ENCODE results near the gene TPSD1.
"Not testable (repeated sequence)": the region's sequence is repeated elsewhere in the genome, so short reads cannot be mapped to it uniquely, and the experiment has no call there.

TPSD1 gene

GRCh38 chr16:1269418-1269817 lies 13.5 kb downstream of the TPSD1 start:
- not testable (repeated sequence) for H3K4ac ChIP-seq (ENCODE audit: low read depth, low read length); H4K8ac ChIP-seq (ENCODE audit: low read depth, low read length); H3K36me3 ChIP-seq (ENCODE audit: control insufficient read depth in 1 of 2, insufficient read depth in 2 of 2, low read length in 2 of 2); H2BK12ac ChIP-seq (ENCODE audit: low read length); H2AK5ac ChIP-seq (ENCODE audit: low read length); H3K27ac ChIP-seq (ENCODE audit: low read depth, low read length); H3K4me2 ChIP-seq (ENCODE audit: low read length); H3K79me2 ChIP-seq (ENCODE audit: control insufficient read depth, insufficient read depth, low read length, poor library complexity); H2BK120ac ChIP-seq (ENCODE audit: insufficient read depth, low read length, poor library complexity); H2BK5ac ChIP-seq (ENCODE audit: low read depth, low read length, poor library complexity); H3K4me1 ChIP-seq (ENCODE audit: control insufficient read depth in 1 of 2, insufficient read depth in 2 of 2, low read length in 2 of 2); H3K23ac ChIP-seq (ENCODE audit: low read length); H3K9ac ChIP-seq (ENCODE audit: low read length); DNase-seq; H4K12ac ChIP-seq (ENCODE audit: low read depth, low read length); H3K27me3 ChIP-seq (ENCODE audit: insufficient read depth, low read length); H3K79me1 ChIP-seq (ENCODE audit: low read length); H2AFZ ChIP-seq (ENCODE audit: insufficient read depth, low read length, poor library complexity); H4K91ac ChIP-seq (ENCODE audit: low read depth, low read length); H3K9me3 ChIP-seq (ENCODE audit: insufficient read depth, low read depth, low read length); H3K14ac ChIP-seq (ENCODE audit: low read length); H3K18ac ChIP-seq (ENCODE audit: low read length); H3K4me3 ChIP-seq (ENCODE audit: low read depth, low read length)
- WGBS (ENCODE audit: extremely low coverage, insufficient coverage, insufficient read length), result no CpG with 5 or more reads among the region's 7 CpGs

- Histone ChIP-seq H2BK120ac (ENCODE audit: insufficient read depth, low read length, poor library complexity) (no peak overlapping the region), H3K4ac (ENCODE audit: low read depth, low read length) (no peak overlapping the region), H3K4me3 (ENCODE audit: low read depth, low read length) (peak overlapping the region; percentile 18), H2AK5ac (ENCODE audit: low read length) (no peak overlapping the region), H3K4me1 (ENCODE audit: control insufficient read depth in 1 of 2, insufficient read depth in 2 of 2, low read length in 2 of 2) (no peaks in the 10 kb centered on the region), H3K23ac (ENCODE audit: low read length) (no peak overlapping the region), H4K8ac (ENCODE audit: low read depth, low read length) (no peak overlapping the region), H3K79me1 (ENCODE audit: low read length) (no peaks in the 10 kb centered on the region), H2BK5ac (ENCODE audit: low read depth, low read length, poor library complexity) (no peak overlapping the region), H3K14ac (ENCODE audit: low read length) (no peak overlapping the region), H3K79me2 (ENCODE audit: control insufficient read depth, insufficient read depth, low read length, poor library complexity) (no peaks in the 10 kb centered on the region), H3K18ac (ENCODE audit: low read length) (no peak overlapping the region), H2BK12ac (ENCODE audit: low read length) (no peak overlapping the region), H4K91ac (ENCODE audit: low read depth, low read length) (no peak overlapping the region), H3K9me3 (ENCODE audit: insufficient read depth, low read depth, low read length) (peaks cover 3% of the 10 kb centered on the region), H3K27ac (ENCODE audit: low read depth, low read length) (no peak overlapping the region), H2AFZ (ENCODE audit: insufficient read depth, low read length, poor library complexity) (no peak overlapping the region), H3K36me3 (ENCODE audit: control insufficient read depth in 1 of 2, insufficient read depth in 2 of 2, low read length in 2 of 2) (no peaks in the 10 kb centered on the region), H3K4me2 (ENCODE audit: low read length) (no peak overlapping the region), H3K9ac (ENCODE audit: low read length) (no peak overlapping the region), H4K12ac (ENCODE audit: low read depth, low read length) (no peak overlapping the region), H3K27me3 (ENCODE audit: insufficient read depth, low read length) (no peaks in the 10 kb centered on the region)
- no CpG with 5 or more reads among the region's 12 CpGs for WGBS (ENCODE audit: extremely low coverage, insufficient coverage, insufficient read length)
- no peak for DNase-seq
Observed at GRCh38 chr16:1271380-1271723, 15.5 kb downstream of the TPSD1 start.

- H3K4ac ChIP-seq (ENCODE audit: low read depth, low read length); DNase-seq; H3K4me2 ChIP-seq (ENCODE audit: low read length); H4K12ac ChIP-seq (ENCODE audit: low read depth, low read length); H3K9me3 ChIP-seq (ENCODE audit: insufficient read depth, low read depth, low read length); H3K27me3 ChIP-seq (ENCODE audit: insufficient read depth, low read length); H3K27ac ChIP-seq (ENCODE audit: low read depth, low read length); H3K4me1 ChIP-seq (ENCODE audit: control insufficient read depth in 1 of 2, insufficient read depth in 2 of 2, low read length in 2 of 2); H2BK120ac ChIP-seq (ENCODE audit: insufficient read depth, low read length, poor library complexity); H2BK12ac ChIP-seq (ENCODE audit: low read length); H4K8ac ChIP-seq (ENCODE audit: low read depth, low read length); H2BK5ac ChIP-seq (ENCODE audit: low read depth, low read length, poor library complexity); H2AK5ac ChIP-seq (ENCODE audit: low read length); H4K91ac ChIP-seq (ENCODE audit: low read depth, low read length); H3K36me3 ChIP-seq (ENCODE audit: control insufficient read depth in 1 of 2, insufficient read depth in 2 of 2, low read length in 2 of 2); H2AFZ ChIP-seq (ENCODE audit: insufficient read depth, low read length, poor library complexity); H3K23ac ChIP-seq (ENCODE audit: low read length); H3K79me1 ChIP-seq (ENCODE audit: low read length); H3K9ac ChIP-seq (ENCODE audit: low read length); H3K14ac ChIP-seq (ENCODE audit: low read length); H3K79me2 ChIP-seq (ENCODE audit: control insufficient read depth, insufficient read depth, low read length, poor library complexity); H3K18ac ChIP-seq (ENCODE audit: low read length): not testable (repeated sequence)
- H3K4me3 ChIP-seq (ENCODE audit: low read depth, low read length), result peak overlapping the region; percentile 18
- WGBS (ENCODE audit: extremely low coverage, insufficient coverage, insufficient read length), result no CpG with 5 or more reads among the region's 19 CpGs
Observed at GRCh38 chr16:1271724-1272413, 16.0 kb downstream of the TPSD1 start.

- H3K9ac ChIP-seq (ENCODE audit: low read length), result no peak overlapping the region
- H2AK5ac ChIP-seq (ENCODE audit: low read length), result no peak overlapping the region
- no peak overlapping the region for H2BK5ac ChIP-seq (ENCODE audit: low read depth, low read length, poor library complexity)
- no peak overlapping the region for H3K14ac ChIP-seq (ENCODE audit: low read length)
- no peak overlapping the region for H2BK120ac ChIP-seq (ENCODE audit: insufficient read depth, low read length, poor library complexity)
- H3K79me2 ChIP-seq (ENCODE audit: control insufficient read depth, insufficient read depth, low read length, poor library complexity), result no peaks in the 10 kb centered on the region
- H2AFZ ChIP-seq (ENCODE audit: insufficient read depth, low read length, poor library complexity), result no peak overlapping the region
- H3K9me3 ChIP-seq (ENCODE audit: insufficient read depth, low read depth, low read length), result peaks cover 3% of the 10 kb centered on the region
- no peak overlapping the region for H3K4ac ChIP-seq (ENCODE audit: low read depth, low read length)
- no peak overlapping the region for H4K91ac ChIP-seq (ENCODE audit: low read depth, low read length)
- H3K23ac ChIP-seq (ENCODE audit: low read length), result no peak overlapping the region
- no peaks in the 10 kb centered on the region for H3K4me1 ChIP-seq (ENCODE audit: control insufficient read depth in 1 of 2, insufficient read depth in 2 of 2, low read length in 2 of 2)
- no peaks in the 10 kb centered on the region for H3K27me3 ChIP-seq (ENCODE audit: insufficient read depth, low read length)
- DNase-seq, result no peak
- no peaks in the 10 kb centered on the region for H3K36me3 ChIP-seq (ENCODE audit: control insufficient read depth in 1 of 2, insufficient read depth in 2 of 2, low read length in 2 of 2)
- H3K4me3 ChIP-seq (ENCODE audit: low read depth, low read length), result no peak overlapping the region
- no peaks in the 10 kb centered on the region for H3K79me1 ChIP-seq (ENCODE audit: low read length)
- no peak overlapping the region for H2BK12ac ChIP-seq (ENCODE audit: low read length)
- WGBS (ENCODE audit: extremely low coverage, insufficient coverage, insufficient read length), result 100% methylated on average over 3 of the region's 9 CpGs
- H4K8ac ChIP-seq (ENCODE audit: low read depth, low read length), result no peak overlapping the region
- H4K12ac ChIP-seq (ENCODE audit: low read depth, low read length), result no peak overlapping the region
- H3K18ac ChIP-seq (ENCODE audit: low read length), result no peak overlapping the region
- no peak overlapping the region for H3K27ac ChIP-seq (ENCODE audit: low read depth, low read length)
- H3K4me2 ChIP-seq (ENCODE audit: low read length), result no peak overlapping the region
Observed at GRCh38 chr16:1272453-1273198, 16.8 kb downstream of the TPSD1 start.

Measured in trophoblast cell (in vitro differentiated cells and primary cell).